HG03342 (cell line): ENCODE measurements around the gene MME.

Experiments used
- ATAC-seq: cut with Tn5 transposase; IDR thresholded peaks from one replicate; pipeline ENCODE4 v1.9.1; 2021; ENCODE audit warnings: mild to moderate bottlenecking, moderate library complexity; ENCODE audit not compliant: unreplicated experiment

MME gene

DNA sequence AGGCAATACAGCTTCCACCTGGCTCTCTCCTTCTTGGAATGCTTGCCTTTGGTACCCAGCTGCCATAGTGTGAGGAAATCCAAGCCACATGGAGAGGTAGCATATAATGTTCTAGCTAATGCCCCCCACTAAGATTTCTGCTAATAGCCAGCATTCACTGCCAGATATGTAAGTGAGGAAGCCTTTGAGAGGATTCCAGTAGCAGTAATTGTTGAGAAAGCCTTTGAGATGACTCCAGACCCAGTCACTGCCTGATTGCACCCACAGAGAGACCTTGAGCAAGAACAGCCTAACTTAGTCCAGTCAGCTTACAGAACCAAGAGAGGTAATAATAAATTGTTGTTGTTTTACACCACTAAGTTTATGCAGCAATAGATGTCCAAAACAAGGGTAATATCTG, 150.3 kb downstream of the MME start:
- no peak for ATAC-seq

DNA sequence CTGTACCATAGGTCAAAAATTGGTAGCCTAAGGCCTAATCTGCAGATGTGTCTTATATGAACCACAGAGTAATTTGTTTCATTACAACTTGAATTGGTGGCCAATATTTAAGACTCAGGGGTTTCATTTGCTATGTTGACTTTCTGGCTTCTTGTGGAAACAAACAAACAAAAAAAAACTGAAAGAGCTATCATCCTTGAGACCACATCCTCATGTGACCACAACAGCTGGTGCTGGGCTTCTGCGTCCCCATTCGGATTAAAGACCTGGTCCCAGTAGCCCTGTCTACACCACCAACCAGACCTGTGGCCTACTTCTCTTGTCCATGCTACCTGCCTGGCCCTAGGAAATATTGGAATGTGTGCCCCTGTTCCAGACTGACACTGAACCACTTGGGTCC, 151.7 kb downstream of the MME start:
- peak; percentile 45 for ATAC-seq

- no peak for ATAC-seq
These were observed 152.5 kb downstream of the MME start for GRCh38 chr3:155232605-155233004.

DNA sequence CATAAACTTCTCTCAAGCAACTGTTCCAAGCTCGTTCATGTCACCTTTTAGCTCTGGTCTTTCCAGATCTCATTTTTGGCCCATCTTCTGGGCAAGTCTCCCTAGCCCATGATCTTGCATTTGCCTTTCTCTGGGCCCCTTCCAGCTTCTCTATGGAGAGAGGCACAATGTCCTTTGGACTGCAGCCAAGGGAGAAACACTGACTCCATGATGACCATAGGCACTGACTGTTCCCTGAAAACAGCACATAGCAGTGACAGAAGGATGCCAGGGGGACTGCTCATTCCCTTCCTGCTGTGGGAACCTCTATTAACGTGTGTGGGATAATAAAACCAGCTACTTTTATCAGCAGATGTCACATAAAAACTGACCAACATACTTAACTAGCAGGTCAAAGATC, 153.1 kb downstream of the MME start:
- no peak for ATAC-seq
